GM12801 (cell line): ENCODE measurements around the gene SOST.

Experiments
- CTCF ChIP-seq: IDR thresholded peaks from one replicate; pipeline ENCODE4 v1.5.1; 2011; ENCODE audit warnings: control low read depth; ENCODE audit not compliant: insufficient read length; ENCODE audit errors: extremely low read depth

Gene SOST

GRCh38 chr17:43770957-43771356 is 12.4 kb upstream of the SOST start:
- TF ChIP-seq CTCF = no peak

- no peak for TF ChIP-seq CTCF
Observed at GRCh38 chr17:43769859-43770258, 11.3 kb upstream of the SOST start.

GRCh38 chr17:43769426-43769825 is 10.8 kb upstream of the SOST start:
- TF ChIP-seq CTCF = no peak

GRCh38 chr17:43768943-43769342 is 10.4 kb upstream of the SOST start:
- TF ChIP-seq CTCF = no peak

- no peak for TF ChIP-seq CTCF
Observed at GRCh38 chr17:43768382-43768781, 9.8 kb upstream of the SOST start.

GRCh38 chr17:43767713-43768059 is 9.1 kb upstream of the SOST start:
- no peak for TF ChIP-seq CTCF

GRCh38 chr17:43767053-43767712 is 8.6 kb upstream of the SOST start:
- no peak for TF ChIP-seq CTCF
